HCT116 (cell line): Measurements from ENCODE around the gene MYCBP.

ENCODE experiments used
- POLR2A ChIP-seq: IDR thresholded peaks from 2 replicates; pipeline ENCODE4 v1.7.0; 2011; ENCODE audit warnings: borderline replicate concordance; ENCODE audit not compliant: insufficient read depth, insufficient read length; ENCODE audit errors: extremely low read depth
- RAD21 ChIP-seq: IDR thresholded peaks from 2 replicates; pipeline ENCODE4 v1.6.1; 2012; ENCODE audit warnings: low read depth, mild to moderate bottlenecking
- SIN3A ChIP-seq: IDR thresholded peaks from 2 replicates; pipeline ENCODE4 v1.6.1; 2012; ENCODE audit warnings: low read depth
- TCF7L2 ChIP-seq: IDR thresholded peaks from 2 replicates; pipeline ENCODE4 v1.7.0; 2011; ENCODE audit warnings: borderline replicate concordance, inconsistent platforms; ENCODE audit not compliant: insufficient read depth, insufficient read length; ENCODE audit errors: extremely low read depth
- TF ChIP-seq, protein P1 (sequence below), 3 experiments: fragments of 200-600 bp in 1 of 3; sonication (generic) in 1 of 3; IDR thresholded peaks in 2 of 3; conservative IDR thresholded peaks in 1 of 3; 2 replicates each; pipeline ENCODE4 v1.5.1; 2012 to 2017; ENCODE audit warnings: low read depth in 2 of 3, low read length in 2 of 3, antibody characterized with exemption in 1 of 3, borderline replicate concordance in 1 of 3, control low read depth in 1 of 3, mild to moderate bottlenecking in 1 of 3, mixed read lengths in 1 of 3, mixed run types in 1 of 3, moderate library complexity in 1 of 3; ENCODE audit not compliant: insufficient read depth in 1 of 3
- TF ChIP-seq, protein P2 (sequence below): IDR thresholded peaks from 2 replicates; pipeline ENCODE4 v1.6.1; 2012; ENCODE audit warnings: low read depth

DNA sequence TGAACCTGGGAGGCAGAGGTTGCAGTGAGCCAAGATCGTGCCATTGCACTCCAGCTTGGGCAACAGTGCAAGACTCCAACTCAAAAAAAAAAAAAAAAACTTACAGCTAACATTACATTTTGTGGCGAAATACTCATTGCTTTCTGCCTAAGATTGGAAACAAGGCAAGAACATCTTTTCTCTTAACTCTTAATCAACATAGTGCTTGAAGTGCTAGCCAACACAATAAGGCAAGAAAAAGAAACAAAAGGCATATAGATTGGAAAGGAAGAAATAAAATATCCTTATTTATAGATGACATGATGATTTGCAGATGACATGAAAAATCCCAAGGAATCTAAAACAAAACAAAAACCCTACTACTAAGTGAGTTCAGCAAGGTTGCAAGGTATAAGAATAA is 32.8 kb upstream of the MYCBP start:
- no peak for TF ChIP-seq RAD21
- TF ChIP-seq, protein P1, sequence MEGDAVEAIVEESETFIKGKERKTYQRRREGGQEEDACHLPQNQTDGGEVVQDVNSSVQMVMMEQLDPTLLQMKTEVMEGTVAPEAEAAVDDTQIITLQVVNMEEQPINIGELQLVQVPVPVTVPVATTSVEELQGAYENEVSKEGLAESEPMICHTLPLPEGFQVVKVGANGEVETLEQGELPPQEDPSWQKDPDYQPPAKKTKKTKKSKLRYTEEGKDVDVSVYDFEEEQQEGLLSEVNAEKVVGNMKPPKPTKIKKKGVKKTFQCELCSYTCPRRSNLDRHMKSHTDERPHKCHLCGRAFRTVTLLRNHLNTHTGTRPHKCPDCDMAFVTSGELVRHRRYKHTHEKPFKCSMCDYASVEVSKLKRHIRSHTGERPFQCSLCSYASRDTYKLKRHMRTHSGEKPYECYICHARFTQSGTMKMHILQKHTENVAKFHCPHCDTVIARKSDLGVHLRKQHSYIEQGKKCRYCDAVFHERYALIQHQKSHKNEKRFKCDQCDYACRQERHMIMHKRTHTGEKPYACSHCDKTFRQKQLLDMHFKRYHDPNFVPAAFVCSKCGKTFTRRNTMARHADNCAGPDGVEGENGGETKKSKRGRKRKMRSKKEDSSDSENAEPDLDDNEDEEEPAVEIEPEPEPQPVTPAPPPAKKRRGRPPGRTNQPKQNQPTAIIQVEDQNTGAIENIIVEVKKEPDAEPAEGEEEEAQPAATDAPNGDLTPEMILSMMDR (IDR thresholded peaks at IDR 0.05 in 2 of 3, conservative IDR thresholded peaks at IDR 0.05 in 1 of 3; ENCODE audit: borderline replicate concordance in 1 of 3, insufficient read depth in 1 of 3, low read depth in 2 of 3, low read length in 2 of 3), result no peak
- TF ChIP-seq POLR2A, result no peak
- TF ChIP-seq SIN3A, result no peak
- no peak for TF ChIP-seq TCF7L2
- TF ChIP-seq, protein P2, sequence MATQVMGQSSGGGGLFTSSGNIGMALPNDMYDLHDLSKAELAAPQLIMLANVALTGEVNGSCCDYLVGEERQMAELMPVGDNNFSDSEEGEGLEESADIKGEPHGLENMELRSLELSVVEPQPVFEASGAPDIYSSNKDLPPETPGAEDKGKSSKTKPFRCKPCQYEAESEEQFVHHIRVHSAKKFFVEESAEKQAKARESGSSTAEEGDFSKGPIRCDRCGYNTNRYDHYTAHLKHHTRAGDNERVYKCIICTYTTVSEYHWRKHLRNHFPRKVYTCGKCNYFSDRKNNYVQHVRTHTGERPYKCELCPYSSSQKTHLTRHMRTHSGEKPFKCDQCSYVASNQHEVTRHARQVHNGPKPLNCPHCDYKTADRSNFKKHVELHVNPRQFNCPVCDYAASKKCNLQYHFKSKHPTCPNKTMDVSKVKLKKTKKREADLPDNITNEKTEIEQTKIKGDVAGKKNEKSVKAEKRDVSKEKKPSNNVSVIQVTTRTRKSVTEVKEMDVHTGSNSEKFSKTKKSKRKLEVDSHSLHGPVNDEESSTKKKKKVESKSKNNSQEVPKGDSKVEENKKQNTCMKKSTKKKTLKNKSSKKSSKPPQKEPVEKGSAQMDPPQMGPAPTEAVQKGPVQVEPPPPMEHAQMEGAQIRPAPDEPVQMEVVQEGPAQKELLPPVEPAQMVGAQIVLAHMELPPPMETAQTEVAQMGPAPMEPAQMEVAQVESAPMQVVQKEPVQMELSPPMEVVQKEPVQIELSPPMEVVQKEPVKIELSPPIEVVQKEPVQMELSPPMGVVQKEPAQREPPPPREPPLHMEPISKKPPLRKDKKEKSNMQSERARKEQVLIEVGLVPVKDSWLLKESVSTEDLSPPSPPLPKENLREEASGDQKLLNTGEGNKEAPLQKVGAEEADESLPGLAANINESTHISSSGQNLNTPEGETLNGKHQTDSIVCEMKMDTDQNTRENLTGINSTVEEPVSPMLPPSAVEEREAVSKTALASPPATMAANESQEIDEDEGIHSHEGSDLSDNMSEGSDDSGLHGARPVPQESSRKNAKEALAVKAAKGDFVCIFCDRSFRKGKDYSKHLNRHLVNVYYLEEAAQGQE, result no peak
